Measurements from ENCODE around the gene BCKDHA. TPM values are rescaled to one million over a fixed set of nuclear protein-coding genes. Genes with fewer than 3 reads are reported as not detected.
"Not testable (repeated sequence)": the region's sequence is repeated elsewhere in the genome, so short reads cannot be mapped to it uniquely, and the experiment has no call there.

The BCKDHA gene
- total RNA-seq, 1 donor from 2014 or later = 9.2 TPM

- Histone ChIP-seq H3K79me2 (ENCODE audit: insufficient read depth, low read length) (no peaks in the 10 kb centered on the region), H3K4me3 (ENCODE audit: insufficient read depth, low read depth, low read length) (no peak overlapping the region), H3K9me3 (ENCODE audit: insufficient read depth, low read depth, low read length) (no peaks in the 10 kb centered on the region), H3K4me1 (ENCODE audit: insufficient read depth, low read length) (no peaks in the 10 kb centered on the region), H3K36me3 (ENCODE audit: insufficient read depth, low read length) (no peaks in the 10 kb centered on the region), H3K9ac (ENCODE audit: low read length) (no peak overlapping the region), H3K4me2 (ENCODE audit: low read length) (no peak overlapping the region), H2AFZ (ENCODE audit: low read depth, low read length) (no peak overlapping the region), H3K27me3 (ENCODE audit: insufficient read depth, low read length) (no peaks in the 10 kb centered on the region), H3K27ac (ENCODE audit: low read depth, low read length) (no peak overlapping the region), H4K20me1 (ENCODE audit: insufficient read depth, low read length) (no peaks in the 10 kb centered on the region)
- no peaks in the 10 kb centered on the region for H3K4me1 Mint-ChIP-seq (ENCODE audit: low read depth, unreplicated experiment)
- TF ChIP-seq CTCF (IDR thresholded peaks at IDR 0.05; ENCODE audit: insufficient read depth, low read depth, low read length) (no peak), EZH2 (IDR thresholded peaks at IDR 0.05; ENCODE audit: insufficient read depth, low read length) (no peak)
- H3K9me3 Mint-ChIP-seq (ENCODE audit: unreplicated experiment) = peaks cover 6% of the 10 kb centered on the region
- DNase-seq (ENCODE audit: low read depth) (no peak), FAIRE-seq (no peak)
- peaks cover 35% of the 10 kb centered on the region for H3K27me3 Mint-ChIP-seq (ENCODE audit: low read depth, unreplicated experiment)
- H3K27ac Mint-ChIP-seq (ENCODE audit: unreplicated experiment) = no peak overlapping the region
- H3K4me3 Mint-ChIP-seq (ENCODE audit: unreplicated experiment) = no peak overlapping the region
- H3K36me3 Mint-ChIP-seq (ENCODE audit: low read depth, unreplicated experiment) = no peaks in the 10 kb centered on the region
Observed at GRCh38 chr19:41462497-41462896, 64.9 kb downstream of the BCKDHA start.

DNA sequence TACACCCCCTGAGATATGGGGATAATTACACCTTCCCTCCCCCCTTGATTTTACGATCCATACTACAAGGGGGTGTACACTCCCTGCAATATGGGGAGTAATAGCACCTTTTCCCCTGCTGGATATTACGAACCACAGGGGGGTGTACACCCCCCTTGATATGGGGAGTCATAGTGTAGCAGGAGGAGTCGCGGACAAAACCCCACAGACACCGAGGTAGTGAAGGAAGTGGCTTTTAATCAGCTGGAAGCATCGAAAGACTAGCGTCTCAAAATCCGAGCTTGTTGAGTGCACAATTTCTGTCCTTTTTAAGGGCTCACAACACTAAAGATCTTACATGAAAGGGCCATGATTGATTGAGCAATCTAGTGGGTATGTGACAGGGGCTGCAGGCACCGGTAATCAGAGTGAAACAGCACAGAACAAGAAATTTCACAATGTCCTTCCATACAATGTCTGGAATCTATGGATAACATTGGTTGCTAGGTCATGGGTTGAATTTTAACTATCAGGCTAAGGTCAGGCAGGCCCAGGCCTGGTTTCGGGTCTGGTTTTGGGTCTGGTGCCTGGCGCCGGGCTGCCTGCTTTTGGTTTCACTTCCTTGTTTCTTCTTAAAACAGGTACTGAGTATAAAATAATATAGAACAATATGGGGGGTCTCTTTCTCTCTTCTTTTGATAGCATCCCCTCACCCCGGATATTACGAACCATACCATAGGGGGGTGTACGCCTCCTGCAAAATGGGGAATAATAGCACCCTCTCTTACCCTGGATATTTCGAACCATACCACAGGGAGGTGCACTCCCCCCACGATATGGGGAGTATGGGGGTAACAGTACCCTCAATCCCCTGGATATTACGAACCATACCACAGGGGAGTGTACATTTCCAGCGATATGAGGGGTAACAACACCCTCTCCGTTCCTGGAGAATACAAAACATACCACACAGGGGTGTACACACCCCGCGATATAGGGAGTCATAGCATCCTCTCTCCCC is 65.9 kb downstream of the BCKDHA start:
- not testable (repeated sequence) for H4K20me1 ChIP-seq (ENCODE audit: insufficient read depth, low read length); H3K4me3 Mint-ChIP-seq (ENCODE audit: unreplicated experiment); H3K4me1 Mint-ChIP-seq (ENCODE audit: low read depth, unreplicated experiment); H3K36me3 ChIP-seq (ENCODE audit: insufficient read depth, low read length); H2AFZ ChIP-seq (ENCODE audit: low read depth, low read length); H3K9ac ChIP-seq (ENCODE audit: low read length); H3K27me3 ChIP-seq (ENCODE audit: insufficient read depth, low read length); H3K79me2 ChIP-seq (ENCODE audit: insufficient read depth, low read length); H3K4me2 ChIP-seq (ENCODE audit: low read length); DNase-seq (ENCODE audit: low read depth); H3K9me3 ChIP-seq (ENCODE audit: insufficient read depth, low read depth, low read length); FAIRE-seq; H3K27ac Mint-ChIP-seq (ENCODE audit: unreplicated experiment); H3K4me1 ChIP-seq (ENCODE audit: insufficient read depth, low read length); H3K9me3 Mint-ChIP-seq (ENCODE audit: unreplicated experiment); H3K4me3 ChIP-seq (ENCODE audit: insufficient read depth, low read depth, low read length); H3K27ac ChIP-seq (ENCODE audit: low read depth, low read length); H3K36me3 Mint-ChIP-seq (ENCODE audit: low read depth, unreplicated experiment)
- H3K27me3 Mint-ChIP-seq (ENCODE audit: low read depth, unreplicated experiment) = peaks cover 40% of the 10 kb centered on the region

Other genes starting within 250 kb of the BCKDHA start
- gene CYP2S1, start 204.6 kb upstream of the BCKDHA start, total RNA-seq = 6.2 and 11.1 TPM in 2 replicates
- gene AXL, start 178.6 kb upstream of the BCKDHA start, total RNA-seq = 134 and 156 TPM in 2 replicates
- gene HNRNPUL1, start 133.4 kb upstream of the BCKDHA start, total RNA-seq = 164 and 174 TPM in 2 replicates
- gene CCDC97, start 87.6 kb upstream of the BCKDHA start, total RNA-seq = 15.2 and 18.1 TPM in 2 replicates
- gene TGFB1, start 43.9 kb upstream of the BCKDHA start, total RNA-seq = 155 and 199 TPM in 2 replicates
- gene B9D2, start 33.7 kb upstream of the BCKDHA start, total RNA-seq = 5.5 and 5.9 TPM in 2 replicates
- 7.4 and 8.9 TPM in 2 replicates for gene TMEM91, start 21.3 kb upstream of the BCKDHA start, total RNA-seq
- 18.3 and 19.8 TPM in 2 replicates for gene EXOSC5, start 459 bp upstream of the BCKDHA start, total RNA-seq
- gene B3GNT8, start 29.6 kb downstream of the BCKDHA start, total RNA-seq = 2.5 and 3.0 TPM in 2 replicates
- gene DMAC2, start 42.1 kb downstream of the BCKDHA start, total RNA-seq = 57.5 and 60.3 TPM in 2 replicates
- gene ERICH4, start 45.3 kb downstream of the BCKDHA start, total RNA-seq = not detected in 2 replicates
- 2.1 and 2.4 TPM in 2 replicates for gene CEACAM21, start 178.3 kb downstream of the BCKDHA start, total RNA-seq
- not detected in 2 replicates for gene CEACAM4, start 229.3 kb downstream of the BCKDHA start, total RNA-seq

Data from astrocyte (in vitro differentiated cells and primary cell).